PC-3 (cell line): ENCODE data around the gene GDF2. TPM values are rescaled to one million over a fixed set of nuclear protein-coding genes. Genes with fewer than 3 reads are reported as not detected.

ENCODE experiments used
- ATAC-seq: fragments of 200-7000 bp; cut with Tn5 transposase; 2 replicates; pipeline ENCODE4 v1.9.1; 2020; ENCODE audit warnings: mild to moderate bottlenecking, moderate library complexity
- BruUV-seq: library from RNA; stranded (reverse); fragments of 400-500 nt; replicated peaks from 2 replicates; lab custom pipeline; 2021; lab: Mats Ljungman, UMichigan
- CTCF ChIA-PET: fragments of 300-600 bp; sonication (Branson Sonifier 250); formaldehyde crosslinking; loops from one replicate; lab custom pipeline; 2022; ENCODE audit warnings: antibody characterized with exemption; lab: Charles Lee
- POLR2A ChIA-PET: fragments of 300-600 bp; sonication (Branson Sonifier 250); formaldehyde crosslinking; loops from one replicate; lab custom pipeline; 2022; ENCODE audit warnings: antibody characterized with exemption; ENCODE audit not compliant: unreplicated experiment; lab: Charles Lee
- DNase-seq: peaks from one replicate; pipeline ENCODE4 v3.0.0-alpha.2; 2015
- H2AFZ ChIP-seq: fragments of 300-600 bp; sonication (generic); 2 replicates; pipeline ENCODE4 v1.6.0; 2016; ENCODE audit warnings: antibody characterized with exemption, low read length
- H3F3A ChIP-seq: fragments of 300-600 bp; sonication (generic); one replicate; pipeline ENCODE4 v1.6.0; 2017; ENCODE audit warnings: antibody characterized with exemption, low read length, control low read depth, mild to moderate bottlenecking; ENCODE audit not compliant: unreplicated experiment
- H3K27ac ChIP-seq: fragments of 300-600 bp; sonication (generic); 2 replicates; pipeline ENCODE4 v1.5.1; 2016; ENCODE audit warnings: mild to moderate bottlenecking, low read length
- H3K27me3 ChIP-seq: fragments of 300-600 bp; sonication (generic); 2 replicates; pipeline ENCODE4 v1.6.1; 2016; ENCODE audit warnings: low read length, mixed read lengths
- H3K36me3 ChIP-seq: fragments of 300-600 bp; sonication (generic); 2 replicates; pipeline ENCODE4 v1.6.1; 2016; ENCODE audit warnings: low read depth, mixed run types, low read length, mixed read lengths
- H3K4me1 ChIP-seq: fragments of 300-600 bp; sonication (generic); 2 replicates; pipeline ENCODE4 v1.5.1; 2016; ENCODE audit warnings: low read length; ENCODE audit not compliant: insufficient read depth
- H3K4me2 ChIP-seq: fragments of 300-600 bp; sonication (generic); 2 replicates; pipeline ENCODE4 v1.6.0; 2016; ENCODE audit warnings: low read length
- H3K4me3 ChIP-seq: fragments of 300-600 bp; sonication (generic); 2 replicates; pipeline ENCODE4 v1.5.1; 2016; ENCODE audit warnings: mild to moderate bottlenecking, low read length, mixed read lengths
- H3K79me2 ChIP-seq: fragments of 300-600 bp; sonication (generic); 2 replicates; pipeline ENCODE4 v1.6.1; 2017; ENCODE audit warnings: low read length, mixed read lengths
- H3K9ac ChIP-seq: fragments of 300-600 bp; sonication (generic); 2 replicates; pipeline ENCODE4 v1.6.0; 2016; ENCODE audit warnings: mild to moderate bottlenecking, low read length
- H3K9me2 ChIP-seq: fragments of 300-600 bp; sonication (generic); replicated peaks from 2 replicates; pipeline ENCODE4 v1.6.1; 2016; ENCODE audit warnings: mixed run types, low read length, mixed read lengths
- H3K9me3 ChIP-seq: fragments of 300-600 bp; sonication (generic); 2 replicates; pipeline ENCODE4 v1.6.1; 2016; ENCODE audit warnings: low read length, mixed read lengths
- H4K20me1 ChIP-seq: fragments of 300-600 bp; sonication (generic); 2 replicates; pipeline ENCODE4 v1.6.1; 2016; ENCODE audit warnings: low read length, mixed read lengths
- EZH2 ChIP-seq: fragments of 300-600 bp; sonication (generic); IDR thresholded peaks from one replicate; pipeline ENCODE4 v1.6.1; 2017; ENCODE audit warnings: antibody characterized with exemption, mild to moderate bottlenecking, low read length; ENCODE audit not compliant: unreplicated experiment
- EZH2phosphoT487 ChIP-seq: fragments of 300-600 bp; sonication (generic); IDR thresholded peaks from 2 replicates; pipeline ENCODE4 v1.6.1; 2018; ENCODE audit warnings: mild to moderate bottlenecking, antibody characterized with exemption, low read length, borderline replicate concordance
- intact Hi-C: fragments of 100-400 bp; cut with micrococcal nuclease; formaldehyde crosslinking; loops from 2 replicates; pipeline ENCODE4 v1.9.0; 2023
- total RNA-seq: library from RNA; depleted of rRNA; stranded (reverse); fragments of >200 nt; gene quantifications from 2 replicates; pipeline ENCODE4 v1.2.3, GENCODE V29; 2014
- TF ChIP-seq, protein P1 (sequence below): fragments of 300-600 bp; sonication (generic); conservative IDR thresholded peaks from 2 replicates; pipeline ENCODE4 v1.5.1; 2017; ENCODE audit warnings: antibody characterized with exemption, low read depth, mild to moderate bottlenecking, low read length

GDF2 gene
- total RNA-seq, 1 experiment from 2014 or later: not detected

DNA sequence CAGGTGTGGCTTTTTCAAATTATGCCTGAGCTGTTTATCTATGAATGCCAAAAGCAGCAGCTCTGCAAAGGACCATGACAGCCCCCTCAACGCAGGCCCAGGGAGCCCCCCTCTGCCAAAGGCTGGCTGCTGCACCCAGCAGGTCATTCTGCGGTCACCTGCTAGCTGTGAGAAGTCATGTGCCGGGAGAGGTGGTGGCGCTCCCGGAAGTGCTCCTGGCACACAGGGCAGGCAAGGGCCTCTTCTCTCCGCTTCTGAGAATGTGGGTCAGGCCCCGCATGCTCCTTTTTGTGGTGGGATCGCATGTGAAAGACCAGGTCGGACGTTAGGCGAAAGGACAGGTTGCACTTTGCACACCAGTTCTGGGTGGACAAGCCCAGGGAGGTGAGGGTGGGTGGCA lies 45.4 kb downstream of the GDF2 start:
- POLR2A ChIA-PET: no interaction called here
- Histone ChIP-seq H3K79me2 (no peaks in the 10 kb centered on the region), H3K4me2 (no peak overlapping the region), H3K27me3 (no peaks in the 10 kb centered on the region), H3K9me2 (no peaks in the 10 kb centered on the region), H4K20me1 (no peaks in the 10 kb centered on the region), H2AFZ (no peak overlapping the region), H3K9ac (no peak overlapping the region), H3K27ac (no peak overlapping the region), H3K36me3 (no peaks in the 10 kb centered on the region), H3K4me3 (no peak overlapping the region), H3K4me1 (no peaks in the 10 kb centered on the region), H3F3A (no peaks in the 10 kb centered on the region), H3K9me3 (no peaks in the 10 kb centered on the region)
- CTCF ChIA-PET: no interaction called here
- ATAC-seq: no peak
- intact Hi-C loops: loop anchor here (10.0 kb wide), 1 partner anchor 67 kb away; no protein-coding TSS in a partner anchor
- no TSS peak for BruUV-seq
- DNase-seq: no peak
- TF ChIP-seq EZH2 (no peak), EZH2phosphoT487 (no peak)
- TF ChIP-seq, protein P1, sequence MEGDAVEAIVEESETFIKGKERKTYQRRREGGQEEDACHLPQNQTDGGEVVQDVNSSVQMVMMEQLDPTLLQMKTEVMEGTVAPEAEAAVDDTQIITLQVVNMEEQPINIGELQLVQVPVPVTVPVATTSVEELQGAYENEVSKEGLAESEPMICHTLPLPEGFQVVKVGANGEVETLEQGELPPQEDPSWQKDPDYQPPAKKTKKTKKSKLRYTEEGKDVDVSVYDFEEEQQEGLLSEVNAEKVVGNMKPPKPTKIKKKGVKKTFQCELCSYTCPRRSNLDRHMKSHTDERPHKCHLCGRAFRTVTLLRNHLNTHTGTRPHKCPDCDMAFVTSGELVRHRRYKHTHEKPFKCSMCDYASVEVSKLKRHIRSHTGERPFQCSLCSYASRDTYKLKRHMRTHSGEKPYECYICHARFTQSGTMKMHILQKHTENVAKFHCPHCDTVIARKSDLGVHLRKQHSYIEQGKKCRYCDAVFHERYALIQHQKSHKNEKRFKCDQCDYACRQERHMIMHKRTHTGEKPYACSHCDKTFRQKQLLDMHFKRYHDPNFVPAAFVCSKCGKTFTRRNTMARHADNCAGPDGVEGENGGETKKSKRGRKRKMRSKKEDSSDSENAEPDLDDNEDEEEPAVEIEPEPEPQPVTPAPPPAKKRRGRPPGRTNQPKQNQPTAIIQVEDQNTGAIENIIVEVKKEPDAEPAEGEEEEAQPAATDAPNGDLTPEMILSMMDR: no peak

GRCh38 chr10:47368431-47369180 lies 46.4 kb downstream of the GDF2 start:
- no TSS peak for BruUV-seq
- Histone ChIP-seq H2AFZ (no peak overlapping the region), H4K20me1 (no peaks in the 10 kb centered on the region), H3K36me3 (no peaks in the 10 kb centered on the region), H3F3A (no peaks in the 10 kb centered on the region), H3K27me3 (no peaks in the 10 kb centered on the region), H3K4me2 (no peak overlapping the region), H3K4me3 (no peak overlapping the region), H3K4me1 (no peaks in the 10 kb centered on the region), H3K79me2 (no peaks in the 10 kb centered on the region), H3K27ac (no peak overlapping the region), H3K9ac (no peak overlapping the region), H3K9me2 (no peaks in the 10 kb centered on the region), H3K9me3 (no peaks in the 10 kb centered on the region)
- intact Hi-C loops: loop anchor here (10.0 kb wide), 1 partner anchor 66 kb away; no protein-coding TSS in a partner anchor
- POLR2A ChIA-PET: no interaction called here
- DNase-seq (no peak), ATAC-seq (no peak)
- TF ChIP-seq EZH2 (no peak), EZH2phosphoT487 (no peak)
- TF ChIP-seq, protein P1: no peak
- CTCF ChIA-PET: no interaction called here

GRCh38 chr10:47369251-47369894 lies 47.1 kb downstream of the GDF2 start:
- no TSS peak for BruUV-seq
- ChIA-PET CTCF (no interaction called here), POLR2A (no interaction called here)
- no peak overlapping the region for H3K4me3 ChIP-seq
- H3K4me2 ChIP-seq: no peak overlapping the region
- H3K79me2 ChIP-seq: no peaks in the 10 kb centered on the region
- H4K20me1 ChIP-seq: no peaks in the 10 kb centered on the region
- H3F3A ChIP-seq: no peaks in the 10 kb centered on the region
- H3K27ac ChIP-seq: no peak overlapping the region
- no peaks in the 10 kb centered on the region for H3K9me2 ChIP-seq
- intact Hi-C loops: loop anchor here (10.0 kb wide), 1 partner anchor 65 kb away; no protein-coding TSS in a partner anchor
- no peak overlapping the region for H3K9ac ChIP-seq
- H3K9me3 ChIP-seq: no peaks in the 10 kb centered on the region
- ATAC-seq (no peak), DNase-seq (no peak)
- no peaks in the 10 kb centered on the region for H3K4me1 ChIP-seq
- H3K27me3 ChIP-seq: no peaks in the 10 kb centered on the region
- no peaks in the 10 kb centered on the region for H3K36me3 ChIP-seq
- H2AFZ ChIP-seq: no peak overlapping the region
- TF ChIP-seq, protein P1: no peak
- TF ChIP-seq EZH2phosphoT487 (no peak), EZH2 (no peak)
